ENCODE measurements around the gene GFOD2.
A peak's percentile ranks its signal among the peaks of the same experiment; 100 is the strongest.

The GFOD2 gene

GRCh38 chr16:67672739-67673662 is 46.1 kb downstream of the GFOD2 start:
- peak in 1 of 3 donors; percentile 12 for DNase-seq (ENCODE audit: low read depth in 3 of 3, low spot score in 1 of 3)

GRCh38 chr16:67672306-67672705 is 46.8 kb downstream of the GFOD2 start:
- DNase-seq (ENCODE audit: low read depth in 3 of 3, low spot score in 1 of 3), result no peak

- DNase-seq (ENCODE audit: low read depth in 3 of 3, low spot score in 1 of 3), result no peak
These were observed 49.5 kb downstream of the GFOD2 start for GRCh38 chr16:67669499-67670101.

GRCh38 chr16:67668495-67669157 is 50.5 kb downstream of the GFOD2 start:
- no peak for DNase-seq (ENCODE audit: low read depth in 3 of 3, low spot score in 1 of 3)

GRCh38 chr16:67667817-67668494 is 51.2 kb downstream of the GFOD2 start:
- peak; percentile 55 to 69 (median 64) for DNase-seq (ENCODE audit: low read depth in 3 of 3, low spot score in 1 of 3)

- DNase-seq (ENCODE audit: low read depth in 3 of 3, low spot score in 1 of 3), result no peak
These were observed 51.7 kb downstream of the GFOD2 start for GRCh38 chr16:67667453-67667816.

- peak; percentile 51 to 69 (median 61) for DNase-seq (ENCODE audit: low read depth in 3 of 3, low spot score in 1 of 3)
These were observed 52.3 kb downstream of the GFOD2 start, which contains the start of the genes C16orf86 and ENKD1 for GRCh38 chr16:67666559-67667452. TSS of gene C16orf86 (plus strand) at chr16:67666814. CDS start at chr16:67666971, 157 bp downstream. TSS of gene ENKD1 (minus strand) at chr16:67666750. CDS start at chr16:67666442, 308 bp downstream.

- DNase-seq (ENCODE audit: low read depth in 3 of 3, low spot score in 1 of 3), result no peak
These were observed 53.0 kb downstream of the GFOD2 start for GRCh38 chr16:67666032-67666551.

GRCh38 chr16:67665598-67665997 is 53.5 kb downstream of the GFOD2 start:
- DNase-seq (ENCODE audit: low read depth in 3 of 3, low spot score in 1 of 3), result no peak

- no peak for DNase-seq (ENCODE audit: low read depth in 3 of 3, low spot score in 1 of 3)
These were observed 54.2 kb downstream of the GFOD2 start for GRCh38 chr16:67664871-67665270.

GRCh38 chr16:67664258-67664657 is 54.9 kb downstream of the GFOD2 start:
- no peak for DNase-seq (ENCODE audit: low read depth in 3 of 3, low spot score in 1 of 3)

- no peak for DNase-seq (ENCODE audit: low read depth in 3 of 3, low spot score in 1 of 3)
These were observed 55.3 kb downstream of the GFOD2 start for GRCh38 chr16:67663877-67664222.

GRCh38 chr16:67663151-67663876 is 55.8 kb downstream of the GFOD2 start:
- DNase-seq (ENCODE audit: low read depth in 3 of 3, low spot score in 1 of 3), result no peak

- DNase-seq (ENCODE audit: low read depth in 3 of 3, low spot score in 1 of 3), result no peak
These were observed 56.5 kb downstream of the GFOD2 start for GRCh38 chr16:67662653-67663010.

- DNase-seq (ENCODE audit: low read depth in 3 of 3, low spot score in 1 of 3), result no peak
These were observed 57.0 kb downstream of the GFOD2 start for GRCh38 chr16:67661886-67662652.

- DNase-seq (ENCODE audit: low read depth in 3 of 3, low spot score in 1 of 3), result no peak
These were observed 57.9 kb downstream of the GFOD2 start for GRCh38 chr16:67661101-67661761.

GRCh38 chr16:67660564-67661028 is 58.5 kb downstream of the GFOD2 start, which contains the start of gene PARD6A:
TSS of gene PARD6A (plus strand) at chr16:67660960. CDS start at chr16:67661039, 79 bp downstream.
- DNase-seq (ENCODE audit: low read depth in 3 of 3, low spot score in 1 of 3), result peak; percentile 83 to 87 (median 86)
